Lower leg skin (tissue), 4 donors: ENCODE results near the gene DYNC2H1. TPM values are rescaled to one million over a fixed set of nuclear protein-coding genes. Genes with fewer than 3 reads are reported as not detected.

Experiments used
- DNase-seq, 2 donors: peaks; one replicate each; pipeline ENCODE4 v3.0.0-alpha.2; 2019; ENCODE audit warnings: low spot score in 2 of 2
- H3K4me3 ChIP-seq: fragments of 200-600 bp; sonication (generic); 2 replicates; pipeline ENCODE4 v1.5.1; 2017; ENCODE audit warnings: mild to moderate bottlenecking, low read depth; ENCODE audit not compliant: poor library complexity, severe bottlenecking
- CTCF ChIP-seq, 3 donors: fragments of 450-650 bp; IDR thresholded peaks; one replicate each; pipeline ENCODE4 v1.5.1; 2016; ENCODE audit warnings: antibody characterized with exemption in 3 of 3, mild to moderate bottlenecking in 3 of 3, moderate library complexity in 2 of 3
- POLR2A ChIP-seq, 2 donors: fragments of 450-650 bp; IDR thresholded peaks; one replicate each; pipeline ENCODE4 v1.6.1; 2016 to 2017; ENCODE audit warnings: antibody characterized with exemption in 2 of 2, mild to moderate bottlenecking in 1 of 2, moderate library complexity in 1 of 2
- WGBS, 2 donors: methylation state at CpG; one replicate each; pipeline ENCODE4 v1.1.5; 2018; 5-methylcytosine and 5-hydroxymethylcytosine counted together
- intact Hi-C: fragments of 100-400 bp; cut with DNase I; formaldehyde crosslinking; loops from one replicate; pipeline ENCODE4 v1.15.0; 2023; ENCODE audit warnings: low total_unique reads
- total RNA-seq, 4 donors: library from RNA; depleted of rRNA; stranded (reverse); fragments of >200 nt; gene quantifications; one replicate each; pipeline ENCODE4 v1.1.0, GENCODE V29; 2016

DYNC2H1 gene
- total RNA-seq, 4 donors from 2014 or later = 8.9 to 25.8 (median 13.8) TPM

DNA sequence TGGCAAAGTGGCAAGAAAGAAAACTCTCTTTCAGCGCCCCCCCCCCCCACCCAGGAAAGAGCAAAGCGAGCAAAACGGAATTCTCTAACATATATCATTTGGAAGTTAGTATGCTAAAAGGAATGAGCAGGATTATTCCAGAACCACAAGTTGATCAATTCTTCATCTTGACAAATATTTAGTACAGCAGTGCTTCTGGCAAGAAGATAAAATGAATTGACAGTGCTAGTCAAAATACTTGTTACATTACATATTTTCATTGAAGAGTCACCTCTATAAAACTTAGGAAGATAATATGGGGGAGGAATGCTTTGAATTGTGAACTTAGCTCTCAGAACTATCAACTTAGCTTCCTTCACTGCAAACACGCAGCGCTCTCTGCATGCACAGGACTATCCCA, 377.4 kb downstream of the DYNC2H1 start:
- TF ChIP-seq POLR2A (IDR thresholded peaks at IDR 0.05) (no peak), CTCF (IDR thresholded peaks at IDR 0.05) (no peak)
- no peak overlapping the region for H3K4me3 ChIP-seq
- 58 to 59% methylated on average over 5 of the region's 5 CpGs for WGBS, 2 donors
- no peak for DNase-seq
- intact Hi-C loops = no loop called here

GRCh38 chr11:103487113-103487512, 377.9 kb downstream of the DYNC2H1 start:
- intact Hi-C loops = no loop called here
- no peak for DNase-seq
- TF ChIP-seq CTCF (IDR thresholded peaks at IDR 0.05) (no peak), POLR2A (IDR thresholded peaks at IDR 0.05) (no peak)
- no peak overlapping the region for H3K4me3 ChIP-seq
- WGBS, 2 donors = 73 to 74% methylated on average over 4 of the region's 4 CpGs

DNA sequence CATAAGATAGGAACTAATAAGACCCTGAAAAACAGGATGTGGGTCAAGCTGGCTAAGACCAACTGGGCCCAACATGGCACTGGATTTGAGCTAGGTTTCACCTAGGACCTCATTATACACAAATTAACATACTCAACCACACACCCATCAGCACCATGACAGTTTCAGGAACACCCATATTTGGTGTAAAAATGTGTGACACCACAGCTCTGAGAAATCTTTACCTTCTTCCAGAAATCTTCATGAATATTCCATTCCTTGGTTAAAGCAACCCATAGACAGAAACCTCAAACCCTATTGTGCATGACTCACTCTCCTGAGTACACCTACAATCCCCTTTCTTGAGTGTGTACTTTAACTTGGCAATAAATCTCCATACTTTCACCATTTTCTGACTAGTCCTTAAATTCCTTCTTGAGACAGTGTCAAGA, 378.8 kb downstream of the DYNC2H1 start:
- intact Hi-C loops = no loop called here

DNA sequence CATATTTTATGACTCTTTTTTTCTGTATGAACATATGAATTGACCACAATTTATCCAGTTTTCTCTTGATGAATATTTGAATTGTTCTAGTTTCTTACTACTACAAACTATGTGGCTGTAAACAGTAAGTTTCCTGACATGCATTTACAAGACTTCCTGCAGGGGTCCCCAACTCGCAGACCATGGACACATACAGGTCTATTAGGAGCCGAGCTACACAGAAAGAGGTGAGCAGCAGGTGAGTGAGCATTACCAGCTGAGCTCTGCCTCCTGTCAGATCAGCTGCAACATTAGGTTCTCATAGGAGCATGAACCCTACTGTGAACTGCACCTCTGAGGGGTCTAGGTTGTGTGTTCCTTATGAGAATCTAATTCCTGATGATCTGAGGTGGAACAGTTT, 379.4 kb downstream of the DYNC2H1 start:
- 83 to 96% methylated on average over 2 of the region's 2 CpGs for WGBS, 2 donors
- DNase-seq = no peak
- intact Hi-C loops = no loop called here
- H3K4me3 ChIP-seq = no peak overlapping the region
- TF ChIP-seq POLR2A (IDR thresholded peaks at IDR 0.05) (no peak), CTCF (IDR thresholded peaks at IDR 0.05) (no peak)

More for the DNA sequence above, 378.8 kb downstream of the DYNC2H1 start:
- TF ChIP-seq CTCF (IDR thresholded peaks at IDR 0.05) (no peak), POLR2A (IDR thresholded peaks at IDR 0.05) (no peak)
- no peak overlapping the region for H3K4me3 ChIP-seq
- DNase-seq = no peak

DNA sequence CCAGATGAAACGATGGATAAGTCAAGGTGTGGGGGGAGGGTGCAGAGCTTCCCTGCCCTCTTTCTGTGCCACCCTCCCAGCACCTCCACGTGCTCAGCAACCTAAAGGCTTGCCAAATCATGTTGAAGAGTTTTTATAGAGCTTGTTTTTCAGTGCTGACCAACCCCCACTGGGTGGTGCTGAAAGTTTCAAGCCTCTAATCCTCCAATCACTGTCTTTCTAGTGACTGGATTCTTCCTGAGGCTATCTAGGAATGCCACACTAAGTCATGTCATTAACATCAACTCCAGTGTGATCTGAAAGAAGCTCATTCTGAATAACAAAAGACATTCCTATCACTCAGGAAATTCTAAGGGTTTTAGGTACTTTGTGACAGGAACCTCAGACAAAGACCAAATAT, 382.6 kb downstream of the DYNC2H1 start:
- TF ChIP-seq POLR2A (IDR thresholded peaks at IDR 0.05) (no peak), CTCF (IDR thresholded peaks at IDR 0.05) (no peak)
- 44 to 46% methylated on average over 2 of the region's 2 CpGs for WGBS, 2 donors
- no peak overlapping the region for H3K4me3 ChIP-seq
- DNase-seq = no peak
- intact Hi-C loops = no loop called here

GRCh38 chr11:103494491-103494890, 385.3 kb downstream of the DYNC2H1 start:
- H3K4me3 ChIP-seq = no peak overlapping the region
- intact Hi-C loops = no loop called here
- no peak for DNase-seq
- TF ChIP-seq POLR2A (IDR thresholded peaks at IDR 0.05) (no peak), CTCF (IDR thresholded peaks at IDR 0.05) (no peak)
- WGBS, 2 donors = 69 to 78% methylated on average over 1 of the region's 1 CpG
